Measurements from ENCODE around the gene TTBK2.

DNA sequence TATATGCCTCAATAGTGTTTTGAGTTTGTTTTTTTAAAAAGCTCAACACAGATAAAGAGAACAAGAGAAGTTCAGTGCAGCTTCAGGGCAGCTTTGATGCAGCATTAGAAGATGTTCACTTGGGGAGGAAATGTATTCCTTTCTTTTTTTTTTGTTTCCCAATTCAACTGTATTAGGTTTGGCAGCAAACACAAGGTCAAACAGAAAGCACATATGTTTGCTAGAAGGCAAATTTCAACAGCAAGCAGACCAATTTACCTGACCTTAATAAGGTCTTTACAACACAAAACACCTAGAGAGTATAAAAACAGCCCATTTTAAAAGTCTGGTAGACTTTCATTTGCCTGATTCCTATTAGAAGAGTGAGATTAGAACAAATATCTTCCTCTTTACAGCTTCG, 176.4 kb downstream of the TTBK2 start:
- TF ChIP-seq, protein P1, sequence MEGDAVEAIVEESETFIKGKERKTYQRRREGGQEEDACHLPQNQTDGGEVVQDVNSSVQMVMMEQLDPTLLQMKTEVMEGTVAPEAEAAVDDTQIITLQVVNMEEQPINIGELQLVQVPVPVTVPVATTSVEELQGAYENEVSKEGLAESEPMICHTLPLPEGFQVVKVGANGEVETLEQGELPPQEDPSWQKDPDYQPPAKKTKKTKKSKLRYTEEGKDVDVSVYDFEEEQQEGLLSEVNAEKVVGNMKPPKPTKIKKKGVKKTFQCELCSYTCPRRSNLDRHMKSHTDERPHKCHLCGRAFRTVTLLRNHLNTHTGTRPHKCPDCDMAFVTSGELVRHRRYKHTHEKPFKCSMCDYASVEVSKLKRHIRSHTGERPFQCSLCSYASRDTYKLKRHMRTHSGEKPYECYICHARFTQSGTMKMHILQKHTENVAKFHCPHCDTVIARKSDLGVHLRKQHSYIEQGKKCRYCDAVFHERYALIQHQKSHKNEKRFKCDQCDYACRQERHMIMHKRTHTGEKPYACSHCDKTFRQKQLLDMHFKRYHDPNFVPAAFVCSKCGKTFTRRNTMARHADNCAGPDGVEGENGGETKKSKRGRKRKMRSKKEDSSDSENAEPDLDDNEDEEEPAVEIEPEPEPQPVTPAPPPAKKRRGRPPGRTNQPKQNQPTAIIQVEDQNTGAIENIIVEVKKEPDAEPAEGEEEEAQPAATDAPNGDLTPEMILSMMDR (IDR thresholded peaks at IDR 0.05; ENCODE audit: low read depth, low read length) = no peak
- no peak for TF ChIP-seq EZH2phosphoT487 (IDR thresholded peaks at IDR 0.05; ENCODE audit: low read depth)

All from OCI-LY3 (cell line).